Muscle of leg (tissue), 11 donors: Measurements from ENCODE around the gene MAD1L1. TPM values are rescaled to one million over a fixed set of nuclear protein-coding genes. Genes with fewer than 3 reads are reported as not detected.

ENCODE experiments used
- DNase-seq: peaks from one replicate; pipeline ENCODE4 v3.0.0; 2013
- H3K27ac ChIP-seq: one replicate; pipeline ENCODE4 v1.5.1; 2013; ENCODE audit warnings: mild to moderate bottlenecking, low read length, control low read depth
- H3K27me3 ChIP-seq: one replicate; pipeline ENCODE4 v1.6.1; 2013; ENCODE audit warnings: low read length; ENCODE audit not compliant: control insufficient read depth, insufficient read depth
- H3K36me3 ChIP-seq: one replicate; pipeline ENCODE4 v1.6.1; 2013; ENCODE audit warnings: low read length; ENCODE audit not compliant: control insufficient read depth, insufficient read depth
- H3K4me1 ChIP-seq: one replicate; pipeline ENCODE4 v1.6.1; 2013; ENCODE audit warnings: low read length; ENCODE audit not compliant: control insufficient read depth, insufficient read depth
- H3K4me3 ChIP-seq: one replicate; pipeline ENCODE4 v1.5.1; 2013; ENCODE audit warnings: low read length, control low read depth
- H3K9me3 ChIP-seq: replicated peaks from 2 replicates; pipeline ENCODE4 v1.6.1; 2013; ENCODE audit warnings: low read depth, low read length; ENCODE audit not compliant: control insufficient read depth
- WGBS: methylation state at CpG from one replicate; pipeline ENCODE4 v1.1.5; 2013; ENCODE audit warnings: missing lambda C conversion rate; ENCODE audit not compliant: insufficient coverage; 5-methylcytosine and 5-hydroxymethylcytosine counted together
- polyA plus RNA-seq, 8 donors: library from polyadenylated mRNA; unstranded; fragments of 120-200 nt; gene quantifications; one replicate each; pipeline versions ENCODE4 v1.2.1 to v1.2.3, GENCODE V29; 2013; ENCODE audit warnings: inconsistent platforms in 1 of 8, low replicate concordance in 1 of 8; ENCODE audit not compliant: insufficient read length in 8 of 8, insufficient read depth in 1 of 8
- total RNA-seq: library from RNA; stranded (reverse); fragments of 120-200 nt; gene quantifications from one replicate; pipeline ENCODE4 v1.2.4, GENCODE V29; 2013

MAD1L1 gene
- total and polyA plus RNA-seq, 9 donors, result 19.1 to 38.7 (median 21.8) TPM

- 84% methylated on average over 12 of the region's 15 CpGs for whole genome bisulfite sequencing
- peaks cover 2% of the 10 kb centered on the region for H3K9me3 ChIP-seq
- no peak overlapping the region for H3K27ac ChIP-seq
- DNase-seq, result no peak
- no peaks in the 10 kb centered on the region for H3K27me3 ChIP-seq
- H3K4me1 ChIP-seq, result peaks cover 10% of the 10 kb centered on the region
- no peak overlapping the region for H3K4me3 ChIP-seq
- H3K36me3 ChIP-seq, result peaks cover 74% of the 10 kb centered on the region
Observed at GRCh38 chr7:2211259-2211880, 21.4 kb downstream of the MAD1L1 start.

DNA sequence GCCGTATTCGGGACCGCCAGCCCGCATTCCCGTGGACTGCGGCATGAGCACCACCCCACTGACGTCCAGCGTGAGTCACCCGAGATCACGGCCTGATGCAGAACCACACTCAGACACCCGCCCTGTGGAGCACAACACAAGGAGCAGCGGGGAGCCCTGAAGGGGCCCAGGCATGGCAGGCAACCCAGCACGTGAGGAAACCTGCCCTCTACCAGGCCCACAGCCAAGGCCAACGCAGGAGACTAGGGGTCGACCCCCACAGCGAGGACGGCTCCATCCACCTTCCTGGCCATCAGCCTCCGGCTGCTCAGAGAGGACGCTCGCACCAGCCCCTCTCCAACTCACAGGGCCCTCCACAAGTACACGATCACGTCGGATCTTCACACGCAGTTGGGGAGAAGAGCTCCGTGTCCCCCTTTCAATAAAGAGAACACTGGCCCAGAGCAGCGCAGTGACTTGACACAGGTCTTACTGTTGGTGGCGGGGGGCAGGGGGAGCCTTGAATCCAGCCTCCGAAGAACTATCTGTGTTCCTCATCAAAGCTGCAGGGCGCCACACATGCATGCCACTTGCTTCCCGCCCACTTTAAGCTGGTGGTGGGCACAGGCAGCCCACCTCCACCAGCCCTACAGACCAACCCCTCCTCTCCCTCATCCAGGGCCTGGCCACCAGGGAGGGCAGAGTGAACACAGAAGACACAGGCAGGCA lies 22.0 kb downstream of the MAD1L1 start:
- WGBS, result 93% methylated on average over 29 of the region's 30 CpGs
- Histone ChIP-seq H3K36me3 (peaks cover 68% of the 10 kb centered on the region), H3K27me3 (no peaks in the 10 kb centered on the region)

DNA sequence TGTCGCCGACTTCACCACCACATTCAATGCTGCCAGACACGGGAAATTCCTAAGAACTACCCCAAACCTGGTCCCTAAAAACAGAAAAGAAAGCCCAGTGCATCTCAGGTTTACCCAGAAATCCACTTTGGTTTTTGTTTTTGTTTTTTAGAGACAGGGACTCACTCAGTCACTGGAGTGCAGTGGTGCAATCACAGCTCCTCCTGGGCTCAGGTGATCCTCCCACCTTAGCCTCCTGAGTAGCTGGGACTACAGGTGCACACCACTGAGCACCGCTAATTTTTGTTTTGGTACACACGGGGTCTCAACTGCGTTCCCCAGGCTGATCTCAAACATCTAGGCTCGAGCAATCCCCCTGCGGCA lies 22.8 kb downstream of the MAD1L1 start:
- no peaks in the 10 kb centered on the region for H3K27me3 ChIP-seq
- no peak overlapping the region for H3K27ac ChIP-seq
- H3K36me3 ChIP-seq, result peaks cover 63% of the 10 kb centered on the region
- WGBS, result 96% methylated on average over 5 of the region's 8 CpGs
- H3K4me3 ChIP-seq, result no peak overlapping the region
- H3K9me3 ChIP-seq, result no peaks in the 10 kb centered on the region
- H3K4me1 ChIP-seq, result peaks cover 6% of the 10 kb centered on the region
- no peak for DNase-seq

More for the DNA sequence above, 22.0 kb downstream of the MAD1L1 start:
- Histone ChIP-seq H3K4me1 (peaks cover 10% of the 10 kb centered on the region), H3K27ac (no peak overlapping the region), H3K9me3 (peaks cover 2% of the 10 kb centered on the region), H3K4me3 (no peak overlapping the region)
- DNase-seq, result no peak

- peak; percentile 71 for DNase-seq
- Histone ChIP-seq H3K4me1 (peaks cover 6% of the 10 kb centered on the region), H3K9me3 (no peaks in the 10 kb centered on the region), H3K36me3 (peaks cover 62% of the 10 kb centered on the region), H3K27ac (no peak overlapping the region), H3K27me3 (no peaks in the 10 kb centered on the region), H3K4me3 (no peak overlapping the region)
- WGBS, result 50% methylated on average over 16 of the region's 21 CpGs
Observed at GRCh38 chr7:2209146-2209960, 23.4 kb downstream of the MAD1L1 start.

- H3K27me3 ChIP-seq, result no peaks in the 10 kb centered on the region
- WGBS, result 90% methylated on average over 16 of the region's 16 CpGs
- H3K36me3 ChIP-seq, result peaks cover 57% of the 10 kb centered on the region
Observed at GRCh38 chr7:2208712-2209111, 24.0 kb downstream of the MAD1L1 start.

DNA sequence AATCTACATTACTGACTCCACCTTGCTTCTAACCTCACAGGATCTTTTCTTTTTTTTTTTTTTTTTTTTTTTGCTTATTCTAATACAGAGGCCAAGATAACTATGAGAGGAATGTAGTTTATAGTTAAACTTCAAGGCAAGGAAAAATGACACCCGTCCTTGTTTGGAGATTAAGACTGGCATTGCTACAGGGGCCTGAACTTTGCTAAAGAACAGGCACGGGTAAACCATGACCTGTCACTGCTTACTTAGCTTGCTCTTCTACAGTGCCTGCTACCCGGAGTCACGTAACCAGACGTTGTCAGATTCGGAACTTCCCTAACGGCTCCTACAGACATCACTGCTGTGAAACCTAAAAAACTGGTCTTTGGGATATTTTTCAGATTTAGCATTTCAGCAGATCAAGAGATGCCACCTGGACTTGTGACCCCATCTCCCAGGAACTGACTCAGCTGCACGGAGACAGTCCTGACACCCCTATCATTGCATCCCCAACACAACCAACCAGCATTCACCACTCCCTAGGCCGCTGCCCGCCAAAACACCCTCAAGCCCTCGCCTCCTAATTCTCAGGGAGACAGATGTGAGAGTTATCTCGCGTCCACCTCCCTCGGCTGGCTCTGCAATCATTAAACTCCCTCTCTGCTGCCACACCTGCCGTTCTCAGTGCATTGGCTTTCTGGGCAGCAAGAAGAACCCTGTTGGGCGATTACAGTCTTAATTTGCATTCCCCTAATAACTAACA lies 27.5 kb downstream of the MAD1L1 start:
- no peaks in the 10 kb centered on the region for H3K27me3 ChIP-seq

More at GRCh38 chr7:2208712-2209111, 24.0 kb downstream of the MAD1L1 start:
- Histone ChIP-seq H3K4me3 (no peak overlapping the region), H3K4me1 (peaks cover 10% of the 10 kb centered on the region), H3K9me3 (no peaks in the 10 kb centered on the region), H3K27ac (no peak overlapping the region)
- no peak for DNase-seq

DNA sequence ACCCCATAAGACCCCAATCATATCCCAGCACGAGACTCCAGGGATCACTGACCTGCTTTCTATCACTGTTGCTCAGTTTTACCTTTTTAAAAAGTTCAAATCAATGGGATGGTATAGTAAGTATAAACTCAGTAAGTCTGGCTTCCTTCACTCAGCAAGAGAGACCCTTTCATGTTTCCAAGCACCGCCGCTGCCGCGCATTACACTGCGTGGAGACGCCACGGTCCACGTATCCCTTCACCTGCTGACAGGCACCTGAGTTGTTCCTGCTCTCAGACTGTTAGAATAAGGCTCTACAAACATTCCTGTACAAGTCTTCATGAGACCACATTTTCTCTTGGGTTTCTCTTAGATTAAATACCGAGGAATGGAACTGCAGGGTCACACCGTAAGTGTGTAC lies 28.3 kb downstream of the MAD1L1 start:
- H3K27me3 ChIP-seq, result no peaks in the 10 kb centered on the region
- H3K27ac ChIP-seq, result no peak overlapping the region
- 90% methylated on average over 10 of the region's 11 CpGs for WGBS
- H3K4me1 ChIP-seq, result peaks cover 33% of the 10 kb centered on the region
- H3K9me3 ChIP-seq, result no peaks in the 10 kb centered on the region
- DNase-seq, result no peak
- H3K4me3 ChIP-seq, result no peak overlapping the region
- H3K36me3 ChIP-seq, result peaks cover 37% of the 10 kb centered on the region

More for the DNA sequence above, 27.5 kb downstream of the MAD1L1 start:
- no peak for DNase-seq
- 86% methylated on average over 14 of the region's 16 CpGs for WGBS
- Histone ChIP-seq H3K4me3 (no peak overlapping the region), H3K36me3 (peaks cover 30% of the 10 kb centered on the region), H3K9me3 (no peaks in the 10 kb centered on the region), H3K4me1 (peaks cover 35% of the 10 kb centered on the region), H3K27ac (no peak overlapping the region)

GRCh38 chr7:2203766-2204300 lies 28.9 kb downstream of the MAD1L1 start:
- no peak overlapping the region for H3K27ac ChIP-seq
- H3K27me3 ChIP-seq, result no peaks in the 10 kb centered on the region
- H3K4me1 ChIP-seq, result peaks cover 29% of the 10 kb centered on the region
- no peaks in the 10 kb centered on the region for H3K9me3 ChIP-seq
- no peak overlapping the region for H3K4me3 ChIP-seq
- WGBS, result 40% methylated on average over 11 of the region's 13 CpGs
- peaks cover 39% of the 10 kb centered on the region for H3K36me3 ChIP-seq
- no peak for DNase-seq

GRCh38 chr7:2202901-2203765 lies 29.6 kb downstream of the MAD1L1 start:
- peak; percentile 41 for DNase-seq

More at GRCh38 chr7:2202901-2203765, 29.6 kb downstream of the MAD1L1 start:
- H3K27ac ChIP-seq, result no peak overlapping the region
- peaks cover 36% of the 10 kb centered on the region for H3K36me3 ChIP-seq
- no peaks in the 10 kb centered on the region for H3K27me3 ChIP-seq
- no peak overlapping the region for H3K4me3 ChIP-seq
- peaks cover 32% of the 10 kb centered on the region for H3K4me1 ChIP-seq
- 62% methylated on average over 17 of the region's 20 CpGs for WGBS
- H3K9me3 ChIP-seq, result no peaks in the 10 kb centered on the region
